ENCODE results near the gene HELB.
A peak's percentile ranks its signal among the peaks of the same experiment; 100 is the strongest.

The HELB gene

DNA sequence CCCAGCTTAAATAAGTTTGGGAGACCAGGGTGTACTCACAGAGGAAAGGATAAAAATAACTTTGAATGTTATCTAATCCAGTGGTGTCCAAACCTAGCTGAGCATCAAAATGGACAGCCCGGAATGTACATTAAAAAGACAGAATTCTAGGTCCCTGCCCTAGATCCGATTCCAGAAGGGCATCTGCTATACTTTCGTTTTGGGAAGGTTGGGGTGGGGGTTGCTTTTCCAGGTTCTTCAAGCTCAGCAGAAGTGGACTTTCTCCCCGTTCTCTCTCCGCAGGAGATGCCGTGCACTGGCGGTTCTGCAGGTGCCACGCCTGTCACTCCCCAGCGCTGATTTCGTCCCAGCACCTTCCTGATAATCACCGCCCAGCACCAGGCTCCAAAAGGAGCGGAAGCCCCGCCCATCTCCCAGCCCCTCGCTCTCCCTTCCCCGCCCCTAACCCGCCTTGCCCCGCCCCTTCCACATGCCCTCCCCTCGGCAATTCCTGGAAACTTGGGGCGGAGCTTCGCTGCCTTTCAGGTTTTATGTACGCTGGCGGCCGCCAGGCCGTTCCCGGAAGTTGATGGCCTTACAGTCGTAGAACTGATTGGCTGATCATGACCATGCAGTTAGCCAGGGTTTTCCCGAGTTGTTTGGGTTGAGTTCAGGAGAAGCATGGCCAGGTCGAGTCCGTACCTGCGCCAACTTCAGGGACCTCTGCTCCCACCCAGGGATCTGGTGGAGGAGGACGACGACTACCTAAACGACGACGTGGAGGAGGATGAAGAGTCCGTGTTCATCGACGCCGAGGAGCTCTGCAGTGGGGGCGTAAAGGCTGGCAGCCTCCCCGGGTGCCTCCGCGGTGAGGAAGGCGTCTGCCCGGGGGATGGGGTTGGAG is at the start of gene HELB:
Gene HELB (plus strand): TSS at position 550 of the 883 bp plus-strand sequence. CDS start 111 bp downstream, at position 661.
- peak; percentile 90 to 91 for DNase-seq (ENCODE audit: low read depth in 1 of 2, low spot score in 1 of 2)

DNA sequence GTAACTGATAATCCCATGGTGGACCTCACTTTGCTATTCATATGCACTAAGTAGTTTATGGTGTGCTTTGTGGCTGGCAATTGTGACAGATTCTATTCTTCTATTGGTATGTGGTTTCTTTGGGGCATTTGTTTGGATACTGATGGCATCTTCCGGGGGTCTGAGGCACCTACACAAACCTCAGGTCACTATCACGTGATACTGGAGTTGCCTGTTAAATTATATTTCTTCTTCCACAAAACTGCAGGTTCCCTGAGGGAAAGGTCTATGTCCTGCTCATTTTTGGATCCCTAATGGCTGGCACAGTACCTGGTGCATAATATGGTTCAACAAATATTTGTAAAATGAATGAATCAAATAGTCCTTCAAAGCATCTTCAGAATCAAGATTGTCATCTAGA is 49.5 kb upstream of the HELB start:
- no peak for DNase-seq (ENCODE audit: low read depth in 1 of 2, low spot score in 1 of 2)

DNA sequence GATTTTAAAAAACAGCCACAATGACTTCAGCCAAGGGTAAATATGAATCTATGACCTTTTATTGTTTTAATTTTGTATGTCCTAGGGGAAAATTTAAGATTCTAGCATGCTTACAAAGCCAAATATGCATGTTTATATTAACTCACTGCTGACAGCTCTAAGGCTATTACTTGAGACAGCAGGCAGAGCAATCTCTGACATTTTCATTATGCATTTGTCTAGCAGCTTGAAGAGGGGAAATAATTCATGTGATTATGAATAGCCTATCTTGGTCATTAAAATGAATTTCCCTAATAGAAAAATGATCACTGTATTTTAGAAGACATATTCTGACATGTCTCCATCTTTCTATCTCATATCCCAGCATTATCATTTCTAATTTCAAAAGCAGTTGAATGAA is 46.6 kb upstream of the HELB start:
- no peak for DNase-seq (ENCODE audit: low read depth in 1 of 2, low spot score in 1 of 2)

DNA sequence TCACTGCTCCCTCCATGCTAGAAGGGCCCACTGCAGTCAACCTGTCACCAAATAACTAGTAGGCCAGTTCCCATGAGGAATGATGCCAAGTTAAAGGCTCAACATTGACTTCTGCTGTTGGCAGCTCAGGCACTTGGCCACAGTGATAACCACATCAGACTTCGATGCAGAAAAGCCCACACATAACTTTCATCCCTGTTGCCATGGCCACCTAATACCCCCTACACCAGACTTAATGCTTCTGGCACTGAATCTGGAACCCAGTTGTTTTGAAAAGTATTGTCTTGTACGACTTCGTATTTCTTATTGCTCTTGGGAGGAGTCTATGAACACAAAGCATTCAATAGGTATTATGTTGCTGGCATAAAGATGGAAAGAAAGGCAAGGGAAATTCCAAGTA is 44.3 kb upstream of the HELB start:
- DNase-seq (ENCODE audit: low read depth in 1 of 2, low spot score in 1 of 2) = no peak

DNA sequence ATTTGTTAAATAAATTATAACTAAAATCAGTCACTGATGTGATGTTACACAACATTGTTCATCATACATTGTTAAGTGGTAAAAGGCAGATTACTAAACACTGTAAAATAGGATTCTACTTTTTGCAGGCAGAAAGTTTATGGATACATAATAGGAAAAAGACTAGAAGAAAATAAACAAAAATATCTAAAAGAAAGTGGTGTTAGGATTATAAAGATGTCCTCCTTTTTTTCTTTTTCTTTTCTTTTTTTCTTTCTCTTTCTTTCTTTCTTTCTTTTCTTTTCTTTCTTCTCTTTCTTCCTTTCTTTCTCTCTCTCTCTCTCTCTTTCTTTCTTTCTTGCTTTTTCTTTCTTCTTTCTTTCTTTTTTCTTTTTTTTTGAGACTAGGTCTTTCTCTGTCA is 39.6 kb upstream of the HELB start:
- DNase-seq (ENCODE audit: low read depth in 1 of 2, low spot score in 1 of 2) = no peak

DNA sequence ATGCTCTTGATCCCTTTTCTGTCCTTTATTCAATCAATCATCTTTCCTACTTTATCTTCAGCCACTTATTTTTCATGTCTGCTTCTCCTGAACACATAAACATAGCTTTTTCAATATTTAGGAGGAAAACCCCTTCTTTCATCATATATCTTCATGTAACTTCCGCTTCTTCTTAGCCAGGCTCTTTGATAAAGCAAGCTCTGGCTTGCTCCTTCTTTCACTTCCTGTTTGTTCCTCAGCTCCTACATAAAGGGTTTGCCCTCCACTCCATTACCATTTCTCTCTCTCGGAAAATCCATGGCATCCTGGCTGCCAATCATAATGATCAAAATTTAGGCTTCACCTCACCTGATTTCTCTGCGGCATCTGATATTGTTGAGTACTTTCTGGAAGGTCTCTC is 33.7 kb upstream of the HELB start:
- no peak for DNase-seq (ENCODE audit: low read depth in 1 of 2, low spot score in 1 of 2)

DNA sequence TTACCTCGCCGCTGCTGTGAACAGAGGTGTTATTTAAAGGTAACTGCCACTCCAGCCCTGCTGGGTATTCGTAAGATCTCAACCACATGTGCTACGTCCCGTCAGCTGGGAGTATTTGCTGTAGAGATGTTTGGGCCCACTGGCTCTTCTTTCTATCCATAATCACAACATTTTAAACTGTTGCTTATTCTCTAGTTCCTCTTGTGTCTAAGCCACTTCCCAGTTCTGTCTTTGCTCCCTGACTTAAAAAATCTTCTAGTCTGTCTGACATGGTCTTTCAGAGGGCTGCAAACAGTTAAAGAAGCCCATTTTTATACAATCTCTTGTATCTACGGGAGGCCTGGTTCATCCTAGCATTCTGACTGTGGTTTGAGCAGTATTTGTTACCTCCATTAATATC is 33.2 kb upstream of the HELB start:
- DNase-seq (ENCODE audit: low read depth in 1 of 2, low spot score in 1 of 2) = no peak

DNA sequence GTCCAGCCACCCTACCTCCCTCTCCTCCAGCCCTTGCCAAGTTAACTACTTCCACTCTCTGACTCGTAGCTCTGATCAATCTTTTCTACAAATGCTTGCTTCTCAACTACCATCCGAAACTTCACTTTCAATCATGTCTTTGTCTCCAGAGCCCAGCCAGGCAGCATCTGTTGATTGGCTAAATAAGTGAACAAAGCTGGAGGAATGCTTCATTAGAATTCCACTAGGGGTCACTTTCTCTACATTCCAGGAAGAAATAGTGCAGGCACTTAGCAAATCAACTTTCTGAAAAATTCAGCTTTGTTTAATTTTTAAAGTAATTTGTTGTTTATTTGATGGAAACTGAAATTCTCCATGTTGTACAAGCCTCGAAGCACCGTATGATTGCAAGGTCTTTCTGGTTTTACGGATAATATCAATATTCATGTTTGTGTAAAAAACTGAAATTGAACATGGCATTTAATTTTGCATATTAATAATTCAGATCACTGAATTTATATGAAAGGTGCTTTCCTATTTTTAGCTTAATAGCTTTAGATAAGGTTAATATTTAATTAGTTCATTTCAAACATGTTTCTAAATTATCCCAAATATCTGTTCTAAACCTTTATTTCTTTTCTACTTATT is 32.4 kb upstream of the HELB start:
- no peak for DNase-seq (ENCODE audit: low read depth in 1 of 2, low spot score in 1 of 2)

DNA sequence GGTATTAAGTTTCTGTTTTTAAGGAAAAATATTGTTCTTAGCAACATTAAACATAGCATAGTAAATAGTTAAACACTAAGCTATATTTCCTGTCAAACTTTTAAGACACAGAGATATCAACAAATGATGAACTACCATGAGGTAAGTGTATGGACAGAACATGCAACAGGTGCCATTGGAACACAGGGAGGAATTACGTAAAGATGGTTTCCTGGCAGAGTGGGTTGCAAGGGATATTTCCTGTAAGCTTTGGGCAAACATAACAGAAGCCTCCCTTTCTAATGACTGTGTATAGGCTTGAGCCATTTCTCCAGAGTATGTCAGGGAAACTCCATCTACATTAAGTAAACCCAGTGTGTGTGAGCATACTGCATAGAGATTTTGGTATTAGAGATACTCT is 31.7 kb upstream of the HELB start:
- DNase-seq (ENCODE audit: low read depth in 1 of 2, low spot score in 1 of 2) = no peak

DNA sequence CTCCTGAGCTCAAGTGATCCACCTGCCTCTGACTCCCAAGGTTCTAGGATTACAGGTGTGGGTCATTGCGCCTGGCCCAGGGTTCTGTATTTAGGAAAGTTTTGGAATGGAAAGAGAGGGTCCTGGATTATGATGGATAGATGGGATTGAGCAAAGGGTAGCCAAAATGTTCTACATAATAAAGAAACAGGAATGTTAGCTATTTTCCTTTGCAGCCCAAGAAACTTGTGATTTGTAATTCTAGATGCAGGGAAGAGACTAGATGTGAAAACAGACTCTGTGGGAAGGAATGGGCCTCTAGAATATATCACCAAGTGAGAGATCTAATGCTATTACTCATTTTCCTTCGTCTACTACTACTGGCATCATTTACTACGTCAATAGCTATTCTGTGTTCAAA is 29.6 kb upstream of the HELB start:
- no peak for DNase-seq (ENCODE audit: low read depth in 1 of 2, low spot score in 1 of 2)

DNA sequence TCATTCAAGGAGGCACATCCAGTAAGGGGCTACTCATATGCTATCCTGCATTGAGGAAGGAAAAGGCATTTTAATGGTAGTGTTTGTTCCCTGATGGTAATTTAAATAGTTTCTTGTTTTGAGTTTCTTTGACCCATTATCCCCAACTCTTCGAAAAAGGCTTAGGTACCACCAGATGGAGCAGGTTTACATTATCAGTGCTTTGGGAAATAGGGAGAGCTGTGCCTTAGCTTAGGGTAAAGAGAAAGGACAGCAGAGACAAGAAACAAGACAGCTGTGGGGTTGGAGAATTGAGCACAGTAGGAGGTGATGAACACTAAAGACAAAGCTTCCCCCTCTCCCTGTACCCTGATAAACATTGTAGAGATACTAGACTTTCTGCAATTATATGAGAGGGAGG is 29.1 kb upstream of the HELB start:
- no peak for DNase-seq (ENCODE audit: low read depth in 1 of 2, low spot score in 1 of 2)

DNA sequence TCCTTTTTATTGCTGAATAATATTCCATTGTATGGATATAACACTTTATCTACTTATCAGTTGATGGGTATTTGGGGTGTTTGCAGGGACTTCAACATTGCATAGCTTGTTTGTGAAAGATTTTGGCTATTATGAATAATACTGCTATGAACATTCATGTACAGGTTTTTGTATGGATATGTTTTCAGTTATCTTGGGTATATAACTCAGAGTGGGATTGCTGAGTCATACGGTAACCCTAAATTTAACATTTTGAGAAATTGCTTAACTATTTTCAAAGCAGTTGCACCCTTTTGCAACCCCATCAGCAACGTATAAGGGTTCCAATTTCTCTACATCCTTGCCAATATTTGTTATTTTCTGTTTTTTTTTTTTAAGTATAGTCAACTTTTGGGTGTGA is 27.3 kb upstream of the HELB start:
- no peak for DNase-seq (ENCODE audit: low read depth in 1 of 2, low spot score in 1 of 2)

DNA sequence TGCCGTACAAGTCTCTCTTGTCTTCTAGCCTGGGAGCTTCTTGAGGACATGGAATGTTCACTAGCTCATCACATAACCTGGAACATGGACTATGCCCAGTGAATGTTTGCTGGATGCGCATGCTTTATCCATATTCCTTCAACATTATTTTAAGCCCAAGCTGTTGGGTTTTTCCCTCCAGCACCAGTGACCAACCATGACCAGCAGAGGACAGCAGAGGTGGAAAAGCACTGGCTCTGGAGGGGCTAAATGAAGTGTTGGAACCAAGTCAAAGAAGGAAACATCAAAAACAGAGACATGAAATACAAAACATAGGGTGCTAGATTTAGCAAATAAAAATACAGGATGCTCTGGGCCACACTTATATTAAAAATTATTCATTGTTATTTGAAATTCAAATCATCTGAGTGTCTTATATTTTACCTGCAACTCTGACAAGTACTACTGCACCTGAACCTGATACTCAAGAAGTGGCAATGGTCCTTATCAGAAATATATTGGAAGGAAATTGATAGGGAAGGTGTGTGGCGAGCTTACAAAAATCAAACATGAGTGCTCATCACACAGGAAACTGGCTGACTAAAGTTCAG is 23.1 kb upstream of the HELB start:
- no peak for DNase-seq (ENCODE audit: low read depth in 1 of 2, low spot score in 1 of 2)

DNA sequence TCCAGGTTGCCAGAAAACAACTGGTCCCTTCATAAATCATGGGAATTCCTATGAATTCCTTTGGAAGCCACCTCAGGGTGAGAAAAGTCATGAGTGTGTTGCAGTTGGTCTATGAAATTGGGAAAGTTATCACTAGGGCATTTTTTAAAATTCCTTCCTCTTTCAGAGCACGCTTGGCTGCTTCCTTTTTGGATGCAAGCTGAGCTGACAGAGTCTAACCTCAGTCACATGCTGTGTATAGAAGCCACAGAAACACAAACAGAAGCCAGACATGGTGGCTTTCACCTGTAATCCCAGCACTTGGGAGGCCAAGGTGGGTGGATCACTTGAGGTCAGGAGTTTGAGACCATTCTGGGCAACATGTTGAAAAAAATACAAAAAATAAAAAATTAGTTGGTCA is 21.7 kb upstream of the HELB start:
- no peak for DNase-seq (ENCODE audit: low read depth in 1 of 2, low spot score in 1 of 2)

DNA sequence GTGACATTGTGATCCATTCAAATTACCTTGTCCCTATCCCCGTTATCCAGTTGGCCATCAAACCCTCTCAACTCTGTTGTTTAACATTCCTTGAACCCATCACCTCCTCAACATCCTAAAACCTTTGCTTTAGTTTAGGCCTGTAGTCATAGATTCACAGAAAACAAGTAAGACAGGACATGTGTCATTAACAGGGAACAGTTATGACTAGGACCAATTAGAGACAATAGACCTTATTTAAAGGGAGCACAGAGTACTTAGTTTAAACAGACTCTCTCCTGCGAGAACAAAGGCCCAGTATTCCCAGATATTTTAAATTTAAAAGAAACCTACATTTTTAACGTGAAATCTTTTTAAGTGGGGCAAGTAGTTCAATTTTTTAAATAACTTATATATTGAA is 20.0 kb upstream of the HELB start:
- no peak for DNase-seq (ENCODE audit: low read depth in 1 of 2, low spot score in 1 of 2)

DNA sequence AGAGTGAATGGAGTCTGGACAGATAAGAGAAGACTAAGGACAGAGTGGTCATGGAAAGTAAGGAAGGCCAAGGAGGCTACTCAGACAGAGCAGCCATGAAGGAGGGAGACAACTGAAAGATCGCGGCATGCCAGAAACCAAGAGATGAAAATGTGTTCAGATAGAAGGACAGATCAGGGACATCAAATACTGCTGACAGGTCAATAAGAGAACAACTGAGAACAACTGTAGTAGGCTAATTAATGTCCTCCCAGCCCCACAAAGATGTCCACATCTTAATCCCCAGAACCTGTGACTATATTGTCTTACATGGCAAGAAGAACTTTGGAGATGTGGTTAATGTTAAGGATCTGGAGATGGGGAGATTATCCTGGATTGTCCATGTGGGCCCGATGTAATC is 15.0 kb upstream of the HELB start:
- DNase-seq (ENCODE audit: low read depth in 1 of 2, low spot score in 1 of 2) = no peak

DNA sequence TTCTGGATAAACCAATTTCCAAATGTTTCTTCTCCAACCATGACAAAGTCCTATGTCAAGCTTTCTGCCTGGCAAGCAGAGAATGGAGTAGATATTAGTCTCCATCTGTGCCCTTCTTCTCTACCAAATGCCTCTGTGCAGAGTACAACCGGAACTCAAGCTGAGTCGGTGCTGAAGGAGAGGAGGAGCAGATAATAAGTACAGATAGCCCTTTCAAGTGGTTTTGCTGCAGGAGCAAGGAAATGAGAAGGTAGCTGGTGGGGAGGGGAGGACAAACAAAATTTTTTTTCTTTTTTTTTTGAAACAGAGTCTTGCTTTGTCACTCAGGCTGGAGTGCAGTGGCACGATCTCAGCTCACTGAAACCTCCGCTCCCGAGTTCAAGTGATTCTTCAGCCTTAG is 14.2 kb upstream of the HELB start:
- DNase-seq (ENCODE audit: low read depth in 1 of 2, low spot score in 1 of 2) = peak in 1 of 2 donors; percentile 42

DNA sequence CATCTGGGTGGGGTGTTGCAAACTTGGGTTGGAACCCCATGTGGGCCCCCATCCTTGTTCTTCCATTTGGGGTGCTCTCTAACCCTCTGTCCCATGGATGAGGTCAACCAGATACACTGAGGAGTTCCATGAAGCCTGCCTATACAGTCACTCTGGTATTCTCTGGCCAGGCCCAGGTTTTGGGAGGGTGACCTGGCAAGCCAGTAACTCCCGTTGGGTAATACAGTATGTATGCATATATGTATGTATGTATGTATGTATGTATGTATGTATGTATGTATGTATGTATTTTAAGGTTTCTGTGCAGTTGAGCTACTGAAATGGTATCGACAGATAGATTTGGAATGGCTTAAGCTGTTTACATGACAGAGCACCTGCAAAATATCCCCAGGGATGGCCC is 12.8 kb upstream of the HELB start:
- DNase-seq (ENCODE audit: low read depth in 1 of 2, low spot score in 1 of 2) = no peak

DNA sequence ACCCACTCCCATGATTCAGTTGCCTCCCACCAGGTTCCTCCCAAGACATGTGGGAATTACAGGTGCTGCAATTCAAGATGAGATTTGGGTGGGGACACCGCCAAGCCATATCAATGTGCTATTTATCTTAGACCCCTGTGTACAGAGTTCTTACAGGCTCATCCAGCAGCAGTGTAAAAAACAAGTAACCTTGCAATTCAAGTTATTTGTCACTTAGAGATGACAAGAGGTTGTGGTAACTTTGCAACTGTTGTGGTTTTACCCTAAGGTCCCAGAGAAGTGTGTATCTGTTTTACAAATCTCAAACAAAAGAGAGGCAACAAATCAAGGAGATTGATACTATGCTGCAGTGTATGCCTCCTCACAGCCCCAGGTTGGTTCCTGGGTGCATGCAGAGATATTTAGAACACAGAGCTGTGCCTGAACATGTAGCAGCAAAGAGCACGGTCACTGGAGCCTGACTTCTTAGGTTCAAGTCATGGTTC is 11.5 kb upstream of the HELB start:
- no peak for DNase-seq (ENCODE audit: low read depth in 1 of 2, low spot score in 1 of 2)

DNA sequence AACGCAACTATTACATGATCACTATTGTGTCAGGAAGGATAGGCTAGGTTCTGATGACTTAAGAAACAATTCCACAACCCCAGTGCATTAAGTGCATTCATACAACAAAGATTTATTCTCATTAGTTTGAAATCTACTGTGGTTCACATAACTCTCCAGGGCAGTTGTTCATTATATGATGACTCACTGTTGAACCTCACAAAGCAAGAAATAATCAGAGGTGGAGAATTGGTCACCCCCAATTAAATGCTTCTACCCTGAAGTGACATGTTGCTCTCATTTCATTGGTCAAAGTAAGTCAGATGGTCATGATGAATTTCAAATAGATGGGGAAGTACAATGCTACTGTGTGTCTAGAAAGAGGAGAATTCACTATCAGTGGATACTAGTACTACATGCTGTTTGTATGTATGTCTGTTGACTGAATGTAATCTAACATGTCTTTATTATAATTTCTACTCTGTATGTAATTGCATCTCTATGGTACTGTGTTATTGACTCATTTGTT is 6.1 kb upstream of the HELB start:
- no peak for DNase-seq (ENCODE audit: low read depth in 1 of 2, low spot score in 1 of 2)

DNA sequence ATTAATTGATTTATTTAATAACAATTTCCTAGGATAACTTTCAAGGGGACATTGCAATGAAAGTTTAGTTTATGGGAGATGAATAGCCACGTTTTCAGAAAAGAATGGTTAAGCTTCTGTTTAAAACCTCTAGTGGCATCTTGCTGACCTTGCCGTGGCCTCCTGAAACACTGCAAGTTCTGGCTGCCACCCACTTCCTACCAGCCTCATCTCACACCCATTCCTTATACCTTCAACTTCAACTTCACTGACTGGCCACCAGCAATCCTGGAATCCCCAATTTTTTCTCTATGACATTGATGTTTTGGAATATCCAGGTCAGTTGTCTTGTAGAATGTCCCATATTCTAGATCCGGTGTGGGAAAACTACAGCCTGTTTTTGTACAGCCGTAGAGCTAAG is 5.2 kb upstream of the HELB start:
- DNase-seq (ENCODE audit: low read depth in 1 of 2, low spot score in 1 of 2) = no peak

DNA sequence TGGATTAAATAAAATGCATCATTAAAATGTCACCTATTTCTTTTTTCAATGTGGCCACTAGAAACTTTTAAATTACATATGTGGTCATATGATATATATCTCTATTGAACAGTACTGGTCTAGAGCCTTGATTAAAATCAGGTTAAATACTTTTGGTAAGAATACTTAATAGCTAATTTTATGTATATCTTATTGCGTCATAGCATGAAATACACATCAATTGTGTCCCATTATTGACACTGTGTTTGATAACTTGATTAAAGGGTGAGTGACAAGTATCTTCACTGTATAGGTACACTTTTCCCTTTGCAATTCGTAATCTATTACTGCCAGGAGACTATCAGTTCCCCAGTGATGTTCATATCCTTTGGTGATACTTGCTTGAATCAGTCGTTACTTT is 4.4 kb upstream of the HELB start:
- no peak for DNase-seq (ENCODE audit: low read depth in 1 of 2, low spot score in 1 of 2)
